ENCODE results near the gene UFL1. TPM values are rescaled to one million over a fixed set of nuclear protein-coding genes. Genes with fewer than 3 reads are reported as not detected.

The UFL1 gene
- total and polyA plus RNA-seq, 2 of the 8 experiments (the other 6 are each of a cell fraction or from before 2014, with no cell fraction given) = 2.2 to 10.2 TPM

- no peak for DNase-seq (ENCODE audit: low read depth in 1 of 2, low spot score in 2 of 2)
- CTCF ChIA-PET (ENCODE audit: partially characterized antibody) = no interaction called here
Observed at GRCh38 chr6:96502915-96503314, 18.7 kb upstream of the UFL1 start.

More at GRCh38 chr6:96502915-96503314, 18.7 kb upstream of the UFL1 start:
- H2BK15ac ChIP-seq (ENCODE audit: low read length) = no peak overlapping the region
- H4K5ac ChIP-seq (ENCODE audit: insufficient read length, low read depth, low read length) = no peak overlapping the region
- no peak overlapping the region for H2BK5ac ChIP-seq (ENCODE audit: low read depth, low read length)
- no peak overlapping the region for H3K9ac ChIP-seq (replicated peaks in 1 of 4; ENCODE audit: extremely low read depth in 1 of 4, low read depth in 3 of 4, low read length in 3 of 4)
- H4K8ac ChIP-seq (ENCODE audit: extremely low read depth, insufficient read depth, low read length) = no peak overlapping the region
- 90% methylated on average over 1 of the region's 1 CpG; no CpG with 5 or more reads in 1 of the 2 experiments for WGBS, 2 experiments (ENCODE audit: extremely low coverage in 1 of 2, insufficient coverage in 1 of 2, insufficient read length in 1 of 2, insufficient replicate concordance in 2 of 2, low coverage in 1 of 2, low lambda C conversion rate in 2 of 2, missing lambda C conversion rate in 1 of 2)
- H3K14ac ChIP-seq (ENCODE audit: insufficient read length) = no peak overlapping the region
- no peak overlapping the region for H2BK20ac ChIP-seq (ENCODE audit: low read length)
- no peaks in the 10 kb centered on the region; the same call in 1 of the 2 replicates for H3K23me2 ChIP-seq (ENCODE audit: low read depth, low read length)
- H3K4me3 ChIP-seq (ENCODE audit: extremely low read depth in 1 of 4, insufficient read depth in 2 of 4, low read depth in 3 of 4, low read length in 4 of 4) = no peak overlapping the region
- no peaks in the 10 kb centered on the region for H3K79me1 ChIP-seq (ENCODE audit: low read depth, low read length)
- H3K9me3 ChIP-seq (ENCODE audit: insufficient read depth in 2 of 2, low read depth in 1 of 2, low read length in 1 of 2) = peaks cover 10 to 11% of the 10 kb centered on the region in 2 experiments; a peak in 2 of 4 replicates
- H2BK12ac ChIP-seq (ENCODE audit: low read depth, low read length) = no peak overlapping the region
- TF ChIP-seq POU5F1 (IDR thresholded peaks at IDR 0.05; ENCODE audit: low read depth, low read length) (no peak), TEAD4 (IDR thresholded peaks at IDR 0.05; ENCODE audit: low read depth, low read length) (no peak), MAX (IDR thresholded peaks at IDR 0.05) (no peak), SP2 (IDR thresholded peaks at IDR 0.05; ENCODE audit: low read length) (no peak), KDM4A (IDR thresholded peaks at IDR 0.05; ENCODE audit: low read depth, low read length, severe bottlenecking) (no peak), SP1 (IDR thresholded peaks at IDR 0.05; ENCODE audit: low read depth, low read length) (no peak), EZH2 (IDR thresholded peaks at IDR 0.05; ENCODE audit: low read depth, low read length, severe bottlenecking) (no peak)
- no peak overlapping the region for H3K18ac ChIP-seq (ENCODE audit: extremely low read depth, low read length)
- no peak overlapping the region for H2AK5ac ChIP-seq (ENCODE audit: low read depth, low read length)
- H3K23ac ChIP-seq (ENCODE audit: insufficient read length) = no peak overlapping the region
- H3K4me2 ChIP-seq (ENCODE audit: insufficient read depth in 1 of 2, low read depth in 2 of 2, low read length in 2 of 2) = no peak overlapping the region
- H3K27ac ChIP-seq (ENCODE audit: low read depth, low read length) = no peak overlapping the region
- no peak overlapping the region for H2BK120ac ChIP-seq (replicated peaks; ENCODE audit: low read depth, low read length)
- H3K79me2 ChIP-seq (ENCODE audit: control insufficient read depth in 1 of 2, insufficient read depth in 2 of 2, low read length in 2 of 2) = no peaks in the 10 kb centered on the region
- H3K4me1 ChIP-seq (replicated peaks in 1 of 4; ENCODE audit: control insufficient read depth in 3 of 4, insufficient read depth in 4 of 4, low read length in 3 of 4) = no peaks in the 10 kb centered on the region
- H3K4ac ChIP-seq (replicated peaks; ENCODE audit: insufficient read length, low read depth, low read length) = no peak overlapping the region
- H2AFZ ChIP-seq (ENCODE audit: low read length) = no peak overlapping the region
- FAIRE-seq = no peak
- POLR2A ChIA-PET (ENCODE audit: partially characterized antibody) = no interaction called here
- no peaks in the 10 kb centered on the region for H3K36me3 ChIP-seq (ENCODE audit: control insufficient read depth in 2 of 4, insufficient read depth in 4 of 4, low read length in 3 of 4)
- H4K20me1 ChIP-seq (replicated peaks in 1 of 2; ENCODE audit: control insufficient read depth in 1 of 2, insufficient read depth in 2 of 2, low read length in 2 of 2) = no peaks in the 10 kb centered on the region
- H4K91ac ChIP-seq (replicated peaks; ENCODE audit: insufficient read length, low read length) = no peak overlapping the region
- H3K27me3 ChIP-seq (replicated peaks in 1 of 4; ENCODE audit: control insufficient read depth in 3 of 4, extremely low read depth in 1 of 4, insufficient read depth in 3 of 4, low read length in 3 of 4) = no peaks in the 10 kb centered on the region
- H3K56ac ChIP-seq (replicated peaks; ENCODE audit: insufficient read length, low read depth, low read length) = no peak overlapping the region

Data from H1 (cell line).